ENCODE measurements around the gene BMERB1.
"Not testable (repeated sequence)": the region's sequence is repeated elsewhere in the genome, so short reads cannot be mapped to it uniquely, and the experiment has no call there.

Gene BMERB1

DNA sequence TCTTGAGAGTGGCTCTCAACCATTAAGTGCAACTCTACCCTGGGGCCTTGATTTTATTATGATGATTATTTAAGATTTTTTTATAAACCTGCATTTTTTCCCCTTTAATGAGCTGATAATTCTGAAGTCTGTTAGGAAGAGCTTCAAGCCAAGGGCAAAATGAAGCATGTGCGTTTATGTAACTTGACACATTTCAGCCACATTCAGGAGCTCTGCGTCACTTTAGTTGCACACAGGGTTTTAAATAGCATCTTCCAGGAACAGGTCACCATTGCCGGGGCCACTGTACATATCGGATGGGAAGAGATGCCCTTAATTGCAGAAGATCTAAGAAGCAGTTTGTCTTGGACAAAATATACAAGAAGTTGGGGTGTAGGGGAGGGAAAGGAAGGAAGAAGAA is 89.6 kb downstream of the BMERB1 start:
- peak; percentile 7 for DNase-seq (ENCODE audit: low spot score)

GRCh38 chr16:15524966-15525365 is 90.6 kb downstream of the BMERB1 start:
- no peak for DNase-seq (ENCODE audit: low spot score)

GRCh38 chr16:15526097-15526496 is 91.7 kb downstream of the BMERB1 start:
- DNase-seq (ENCODE audit: low spot score) = no peak

GRCh38 chr16:15526731-15527130 is 92.3 kb downstream of the BMERB1 start:
- DNase-seq (ENCODE audit: low spot score) = no peak

- peak; percentile 39 for DNase-seq (ENCODE audit: low spot score)
Observed at GRCh38 chr16:15529673-15530072, 95.3 kb downstream of the BMERB1 start.

DNA sequence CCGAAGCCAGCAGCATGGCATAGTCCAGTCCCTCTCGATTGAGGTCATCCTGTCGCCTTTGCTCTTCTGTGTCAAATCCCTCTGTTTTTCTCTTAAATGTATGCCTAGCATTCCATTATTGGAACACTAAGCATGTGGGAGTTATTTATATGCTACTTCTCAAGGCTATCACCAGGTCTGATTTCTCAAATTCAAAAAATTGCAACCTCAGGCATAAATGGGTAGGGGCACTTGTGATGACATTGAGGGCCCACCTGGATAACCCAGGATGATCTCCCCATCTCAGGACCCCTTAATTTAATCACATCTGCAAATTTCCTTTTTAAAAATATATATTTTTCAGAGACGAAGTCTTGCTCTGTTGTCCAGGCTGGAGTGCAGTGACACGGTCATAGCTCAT is 95.7 kb downstream of the BMERB1 start:
- DNase-seq (ENCODE audit: low spot score) = no peak

GRCh38 chr16:15532825-15533224 is 98.4 kb downstream of the BMERB1 start:
- no peak for DNase-seq (ENCODE audit: low spot score)

DNA sequence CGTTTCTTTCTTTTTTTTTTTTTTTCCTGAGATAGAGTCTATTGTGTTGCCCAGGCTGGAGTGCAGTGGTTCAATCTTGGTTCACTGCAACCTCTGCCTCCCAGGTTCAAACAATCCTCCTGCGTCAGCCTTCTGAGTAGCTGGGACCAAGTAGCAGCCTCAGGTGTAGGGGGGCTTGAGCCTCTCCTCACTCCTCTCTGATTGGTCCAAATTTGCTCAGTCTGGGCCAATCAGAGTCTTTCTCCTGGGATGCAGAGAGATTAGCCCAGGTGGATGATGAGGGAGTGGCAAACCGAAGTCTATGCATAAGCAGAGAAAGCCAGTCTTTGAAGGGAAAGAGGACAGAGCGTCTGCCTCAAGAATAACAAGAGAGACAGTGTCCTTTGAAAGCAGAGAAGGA is 99.0 kb downstream of the BMERB1 start:
- no peak for DNase-seq (ENCODE audit: low spot score)

DNA sequence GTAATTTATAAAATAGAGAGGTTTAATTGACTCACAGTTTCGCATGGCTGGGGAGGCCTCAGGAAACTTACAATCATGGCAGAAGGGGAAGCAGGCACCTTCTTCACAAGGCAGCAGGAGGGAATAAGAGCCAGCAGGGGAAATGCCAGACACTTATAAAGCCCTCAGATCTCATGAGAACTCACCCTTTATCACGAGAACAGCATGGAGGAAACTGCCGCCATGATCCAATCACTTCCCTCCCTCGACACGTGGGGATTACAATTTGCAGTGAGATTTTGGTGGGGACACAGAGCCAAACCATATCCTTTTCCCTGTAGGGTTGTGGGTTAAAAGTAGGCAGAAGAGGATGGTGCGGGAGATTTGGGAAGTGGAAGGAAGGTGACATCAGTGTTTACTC is 101.4 kb downstream of the BMERB1 start:
- no peak for DNase-seq (ENCODE audit: low spot score)

DNA sequence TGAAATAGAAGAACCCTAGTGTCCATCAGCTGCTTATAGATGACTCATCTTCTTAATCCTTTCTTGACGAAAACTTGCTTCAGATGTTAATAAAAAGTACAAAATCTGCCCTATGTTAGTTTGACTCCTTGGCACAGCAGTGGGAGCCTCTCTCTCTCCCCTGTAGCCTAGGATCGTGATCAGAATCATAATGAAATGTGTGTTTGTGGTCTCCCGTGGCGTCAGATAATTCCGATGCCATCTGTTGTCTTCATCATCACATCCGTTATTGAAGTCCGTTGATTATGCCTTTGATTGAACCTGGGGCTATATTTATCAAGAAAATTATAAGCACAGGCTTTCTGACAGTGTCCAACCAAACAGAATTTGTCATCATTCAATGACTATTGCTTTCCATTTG is 102.5 kb downstream of the BMERB1 start:
- DNase-seq (ENCODE audit: low spot score) = no peak

- no peak for DNase-seq (ENCODE audit: low spot score)
Observed at GRCh38 chr16:15538507-15538906, 104.1 kb downstream of the BMERB1 start.

DNA sequence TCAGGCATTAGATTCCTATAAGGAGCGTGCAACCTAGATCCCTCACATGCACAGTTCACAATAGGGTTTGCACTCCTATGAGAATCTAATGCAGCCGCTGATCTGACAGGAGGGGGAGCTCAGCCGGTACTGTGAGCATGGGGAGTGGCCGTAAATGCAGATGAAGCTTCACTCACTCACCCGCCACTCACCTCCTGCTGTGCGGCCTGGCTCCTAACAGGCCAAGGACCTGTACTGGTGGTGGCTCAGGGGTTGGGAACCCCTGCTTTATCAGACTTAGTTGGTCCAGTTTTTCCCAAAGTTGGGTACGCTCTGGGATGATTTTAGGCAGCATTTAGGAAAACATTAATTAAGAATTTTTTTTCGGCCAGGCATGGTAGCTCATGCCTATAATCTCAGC is 104.8 kb downstream of the BMERB1 start:
- no peak for DNase-seq (ENCODE audit: low spot score)

- no peak for DNase-seq (ENCODE audit: low spot score)
Observed at GRCh38 chr16:15542261-15542660, 107.9 kb downstream of the BMERB1 start.

DNA sequence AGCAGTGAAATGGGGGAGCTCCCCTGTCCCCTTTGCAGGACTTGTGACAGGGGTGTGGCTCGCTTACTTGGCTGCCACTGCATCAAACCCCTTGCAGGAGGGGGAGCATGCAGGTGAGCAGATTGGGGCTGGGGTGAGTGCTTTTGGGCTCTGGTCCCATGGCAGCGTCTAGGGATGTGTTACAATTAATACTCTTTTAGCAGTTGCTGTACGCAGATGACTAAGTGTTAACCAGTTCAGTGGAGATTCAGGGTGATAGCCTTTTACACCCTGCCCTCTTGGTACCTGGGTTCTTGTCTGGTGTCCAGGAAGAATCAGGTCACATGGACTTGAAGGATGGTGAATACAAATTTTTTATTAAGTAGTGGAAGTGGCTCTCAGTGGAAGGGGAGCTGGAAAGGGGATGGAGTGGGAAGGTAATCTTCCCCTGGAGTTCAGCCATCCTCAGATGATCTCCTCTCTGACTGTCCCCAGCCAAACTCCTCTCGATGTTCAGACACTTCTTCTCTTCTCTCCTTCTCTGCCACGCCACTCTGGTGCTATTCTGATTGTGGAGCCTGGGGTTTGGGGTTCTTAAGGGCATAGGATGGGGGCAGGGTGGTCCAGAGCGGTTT is 108.5 kb downstream of the BMERB1 start:
- no peak for DNase-seq (ENCODE audit: low spot score)

- no peak for DNase-seq (ENCODE audit: low spot score)
Observed at GRCh38 chr16:15544405-15544804, 110.0 kb downstream of the BMERB1 start.

DNA sequence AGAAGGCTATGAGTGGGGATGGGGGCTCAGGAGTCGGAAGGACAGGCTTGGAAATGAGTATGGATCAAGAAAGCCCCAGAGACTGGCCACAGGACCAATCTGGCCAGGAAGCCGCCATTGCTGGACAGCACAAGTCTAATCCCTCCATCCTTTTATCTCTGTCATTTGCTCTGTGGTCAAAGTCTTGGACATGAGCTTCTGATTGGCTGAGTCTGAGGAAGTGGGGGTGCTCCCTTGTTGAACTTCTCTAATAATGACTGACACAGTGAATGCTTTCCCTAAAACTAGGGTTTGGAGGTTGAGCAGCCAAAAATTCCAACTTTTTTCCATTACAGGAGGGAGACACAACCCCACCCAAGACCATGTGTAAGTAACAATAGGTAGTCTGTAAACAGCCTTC is 111.2 kb downstream of the BMERB1 start:
- DNase-seq (ENCODE audit: low spot score) = no peak

GRCh38 chr16:15547072-15547767 is 112.8 kb downstream of the BMERB1 start:
- not testable (repeated sequence) for DNase-seq (ENCODE audit: low spot score)

- no peak for DNase-seq (ENCODE audit: low spot score)
Observed at GRCh38 chr16:15547768-15548096, 113.3 kb downstream of the BMERB1 start.

DNA sequence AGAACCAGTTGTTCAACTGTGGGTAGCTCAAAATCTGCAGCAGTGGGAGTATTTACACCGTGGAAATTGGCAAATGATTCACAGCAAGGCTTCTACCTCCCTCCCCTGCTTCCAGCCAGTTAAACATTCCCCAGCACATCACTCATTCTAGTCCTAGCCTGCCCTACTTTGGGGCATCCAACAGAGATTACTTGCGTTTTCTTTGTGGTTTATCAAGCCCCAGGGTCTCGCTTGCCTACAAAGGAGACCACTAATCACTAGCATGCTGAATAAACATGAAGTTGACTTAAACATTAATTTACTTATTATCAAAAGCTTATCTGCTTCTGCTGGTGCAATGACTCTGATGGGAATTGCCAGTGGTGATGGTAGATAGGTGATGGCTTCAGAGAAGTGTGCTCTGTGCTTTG is 114.1 kb downstream of the BMERB1 start:
- DNase-seq (ENCODE audit: low spot score) = peak; percentile 32

- DNase-seq (ENCODE audit: low spot score) = no peak
Observed at GRCh38 chr16:15552507-15552906, 118.1 kb downstream of the BMERB1 start.

- DNase-seq (ENCODE audit: low spot score) = no peak
Observed at GRCh38 chr16:15553313-15554088, 119.1 kb downstream of the BMERB1 start.

GRCh38 chr16:15556130-15556529 is 121.7 kb downstream of the BMERB1 start:
- DNase-seq (ENCODE audit: low spot score) = no peak

GRCh38 chr16:15557258-15557657 is 122.9 kb downstream of the BMERB1 start:
- DNase-seq (ENCODE audit: low spot score) = no peak
